Stimulated activated CD4-positive, alpha-beta T cell treated with anti-CD3 and anti-CD28 coated beads, Interleukin-12 subunit alpha, Interleukin-12 subunit beta, amount 100 ng/mL, for 4 hours (primary cell): ENCODE data around the gene KCNIP4.

Experiments used
- DNase-seq: peaks from one replicate; pipeline ENCODE4 v3.0.0-alpha.2; 2020

The KCNIP4 gene

DNA sequence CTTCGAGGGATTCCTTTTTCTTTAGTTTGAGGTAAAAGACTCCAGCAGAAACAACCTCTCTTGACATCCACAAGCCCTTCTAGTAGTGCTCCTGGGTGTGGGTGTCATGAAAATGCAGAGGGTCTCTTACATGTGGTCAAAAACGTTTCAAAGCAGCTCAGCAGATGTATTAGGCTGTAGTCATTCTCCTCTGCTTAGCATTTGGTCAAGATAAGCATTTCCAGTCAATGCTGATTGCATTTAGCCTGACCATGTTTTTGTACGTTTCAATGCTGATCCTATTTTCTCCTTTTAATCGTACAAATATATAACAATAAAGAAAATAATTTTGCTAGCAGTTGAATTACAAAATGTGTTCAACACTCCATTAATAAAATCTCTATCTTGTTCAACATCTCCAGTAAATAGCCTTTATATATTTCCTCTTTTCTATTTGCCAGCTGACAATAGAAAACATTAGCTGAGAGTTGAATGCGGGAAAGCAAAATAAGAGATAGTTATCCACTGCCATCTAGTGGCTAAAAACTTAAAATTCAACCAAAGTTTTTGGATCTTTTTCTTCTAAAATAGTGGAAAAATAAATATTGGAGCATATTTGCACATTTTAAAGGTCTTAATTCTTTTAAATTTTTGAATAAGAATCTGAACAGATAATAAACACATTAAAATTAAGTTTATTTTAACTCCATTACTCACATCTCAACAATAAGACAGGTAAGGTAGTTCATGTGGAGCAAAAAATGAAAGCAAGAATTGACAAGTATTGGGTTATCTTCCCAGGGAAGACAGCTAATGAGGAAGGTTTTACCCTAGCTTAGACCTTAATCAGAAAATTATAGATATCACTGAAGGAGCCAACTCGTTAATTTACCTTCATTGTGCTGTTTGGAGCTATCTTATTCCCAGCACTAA, 1263.5 kb downstream of the KCNIP4 start:
- DNase-seq, result no peak

DNA sequence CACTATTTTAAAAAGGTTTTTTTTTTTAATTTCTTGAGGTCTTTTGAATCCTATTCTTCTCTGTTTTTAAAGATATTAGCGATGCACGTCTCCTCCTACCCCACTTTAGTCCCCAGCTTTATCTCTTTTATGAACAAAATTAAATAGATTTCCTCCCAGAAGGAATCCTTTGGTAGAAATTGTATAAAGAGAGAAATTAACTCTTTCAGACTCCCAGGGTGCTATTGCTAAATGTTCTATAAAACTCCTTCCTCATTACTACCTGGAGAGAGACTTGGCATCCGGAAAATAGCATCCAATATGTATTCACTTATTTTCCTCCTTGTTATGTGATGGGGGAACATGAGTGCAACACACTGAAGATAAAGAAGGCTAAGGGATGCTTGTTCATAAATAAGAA, 1264.8 kb downstream of the KCNIP4 start:
- DNase-seq, result no peak

- DNase-seq, result no peak
Measured at GRCh38 chr4:20682853-20683252, 1265.7 kb downstream of the KCNIP4 start.

DNA sequence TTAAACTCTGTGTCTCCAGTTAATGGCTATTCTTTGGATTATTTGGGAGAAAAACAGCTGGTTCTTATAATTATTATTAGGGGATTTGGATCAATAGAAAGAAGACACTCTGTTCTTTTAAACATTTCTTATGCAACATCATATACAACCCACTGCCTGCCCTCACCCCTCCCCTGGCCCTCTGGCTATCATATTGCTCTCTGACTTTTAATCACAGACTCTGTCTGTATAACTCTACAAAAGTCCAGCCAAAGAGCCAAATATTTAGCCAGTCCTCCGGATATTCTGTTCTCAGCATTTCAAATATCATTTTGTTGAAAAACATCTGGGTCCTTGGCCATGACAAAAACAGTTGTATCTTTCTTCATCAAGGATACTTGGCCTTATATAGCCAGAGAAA, 1267.3 kb downstream of the KCNIP4 start:
- DNase-seq, result no peak

DNA sequence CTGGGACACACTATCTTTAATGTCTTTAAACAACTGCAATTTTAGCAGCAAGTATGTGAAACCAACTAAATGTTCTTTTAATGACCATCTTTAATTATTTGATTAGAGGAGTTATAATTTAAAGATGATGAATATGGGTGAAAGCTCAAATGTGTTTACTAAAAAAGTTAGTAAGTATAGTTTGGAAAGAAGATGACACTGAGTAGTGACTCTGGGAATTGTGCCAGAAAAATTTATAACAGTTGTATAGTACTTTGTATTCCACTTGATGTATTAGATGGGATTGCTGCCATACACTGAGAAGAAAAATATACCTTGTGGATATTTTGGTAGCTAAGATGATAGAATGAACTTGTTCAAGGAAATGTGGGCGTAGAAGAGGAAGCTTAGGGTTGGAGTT, 1267.8 kb downstream of the KCNIP4 start:
- DNase-seq, result no peak

GRCh38 chr4:20679951-20680350, 1268.6 kb downstream of the KCNIP4 start:
- no peak for DNase-seq
